Measurements from ENCODE around the gene SERPINB7. TPM values are rescaled to one million over a fixed set of nuclear protein-coding genes. Genes with fewer than 3 reads are reported as not detected.

The SERPINB7 gene
- total and polyA plus RNA-seq, 8 donors: 0.24 to 0.32 TPM; not detected in 6

DNA sequence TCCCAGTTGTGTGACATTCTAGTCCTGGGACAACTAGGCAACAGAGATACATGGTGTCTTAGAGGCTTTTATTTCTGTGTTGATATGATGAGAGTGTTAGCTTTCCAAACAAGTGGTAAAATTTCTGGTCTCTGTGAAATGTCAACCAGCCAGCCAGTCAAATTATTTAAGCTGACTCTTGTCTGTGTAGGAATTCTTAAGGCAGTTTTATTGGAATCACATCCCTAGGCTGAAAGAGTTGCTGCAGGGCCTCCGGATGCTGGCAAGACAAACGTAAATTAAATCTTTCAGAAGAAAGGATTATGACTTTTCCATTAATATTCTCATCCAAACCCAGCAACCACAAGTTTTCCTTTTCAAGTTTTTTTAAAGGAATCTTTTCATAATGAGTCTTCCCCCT is 44.6 kb downstream of the SERPINB7 start:
- Histone ChIP-seq H3K27me3 (no peaks in the 10 kb centered on the region), H3K27ac (no peak overlapping the region), H3K4me1 (no peaks in the 10 kb centered on the region), H3K4me3 (no peak overlapping the region), H3K36me3 (no peaks in the 10 kb centered on the region), H3K9me3 (peaks cover 0 to 11% of the 10 kb centered on the region in 2 donors)
- DNase-seq: no peak
- intact Hi-C loops (cut with DNase I): no loop called here
- no peak for ATAC-seq
- TF ChIP-seq, protein P1, sequence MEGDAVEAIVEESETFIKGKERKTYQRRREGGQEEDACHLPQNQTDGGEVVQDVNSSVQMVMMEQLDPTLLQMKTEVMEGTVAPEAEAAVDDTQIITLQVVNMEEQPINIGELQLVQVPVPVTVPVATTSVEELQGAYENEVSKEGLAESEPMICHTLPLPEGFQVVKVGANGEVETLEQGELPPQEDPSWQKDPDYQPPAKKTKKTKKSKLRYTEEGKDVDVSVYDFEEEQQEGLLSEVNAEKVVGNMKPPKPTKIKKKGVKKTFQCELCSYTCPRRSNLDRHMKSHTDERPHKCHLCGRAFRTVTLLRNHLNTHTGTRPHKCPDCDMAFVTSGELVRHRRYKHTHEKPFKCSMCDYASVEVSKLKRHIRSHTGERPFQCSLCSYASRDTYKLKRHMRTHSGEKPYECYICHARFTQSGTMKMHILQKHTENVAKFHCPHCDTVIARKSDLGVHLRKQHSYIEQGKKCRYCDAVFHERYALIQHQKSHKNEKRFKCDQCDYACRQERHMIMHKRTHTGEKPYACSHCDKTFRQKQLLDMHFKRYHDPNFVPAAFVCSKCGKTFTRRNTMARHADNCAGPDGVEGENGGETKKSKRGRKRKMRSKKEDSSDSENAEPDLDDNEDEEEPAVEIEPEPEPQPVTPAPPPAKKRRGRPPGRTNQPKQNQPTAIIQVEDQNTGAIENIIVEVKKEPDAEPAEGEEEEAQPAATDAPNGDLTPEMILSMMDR (IDR thresholded peaks at IDR 0.05): no peak

DNA sequence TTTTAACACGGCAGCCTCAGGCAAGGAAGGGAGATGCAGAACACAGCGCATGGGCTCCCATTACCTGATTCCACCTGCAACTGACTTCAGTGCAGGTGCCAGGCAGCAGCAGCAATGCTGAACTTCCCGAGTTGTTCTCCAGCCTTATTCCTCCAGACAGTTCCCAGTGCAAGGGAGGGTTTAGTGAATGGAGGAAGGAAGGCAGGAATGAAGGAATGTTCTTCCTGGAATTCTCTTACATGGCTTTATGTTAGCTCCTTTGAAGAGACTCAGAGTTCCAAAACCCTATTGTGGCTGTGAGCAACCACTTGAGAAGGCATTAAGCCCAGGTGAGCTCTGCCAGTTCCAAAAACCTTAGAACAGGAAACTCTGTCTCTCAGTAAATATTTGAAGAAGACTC is 45.5 kb downstream of the SERPINB7 start:
- H3K27me3 ChIP-seq: no peaks in the 10 kb centered on the region
- peaks cover 0 to 8% of the 10 kb centered on the region in 2 donors for H3K9me3 ChIP-seq
- ATAC-seq (no peak), DNase-seq (no peak)
- TF ChIP-seq, protein P1 (IDR thresholded peaks at IDR 0.05): no peak
- H3K36me3 ChIP-seq: no peaks in the 10 kb centered on the region
- H3K4me3 ChIP-seq: no peak overlapping the region
- no peaks in the 10 kb centered on the region for H3K4me1 ChIP-seq
- H3K27ac ChIP-seq: no peak overlapping the region
- intact Hi-C loops (cut with DNase I): no loop called here

DNA sequence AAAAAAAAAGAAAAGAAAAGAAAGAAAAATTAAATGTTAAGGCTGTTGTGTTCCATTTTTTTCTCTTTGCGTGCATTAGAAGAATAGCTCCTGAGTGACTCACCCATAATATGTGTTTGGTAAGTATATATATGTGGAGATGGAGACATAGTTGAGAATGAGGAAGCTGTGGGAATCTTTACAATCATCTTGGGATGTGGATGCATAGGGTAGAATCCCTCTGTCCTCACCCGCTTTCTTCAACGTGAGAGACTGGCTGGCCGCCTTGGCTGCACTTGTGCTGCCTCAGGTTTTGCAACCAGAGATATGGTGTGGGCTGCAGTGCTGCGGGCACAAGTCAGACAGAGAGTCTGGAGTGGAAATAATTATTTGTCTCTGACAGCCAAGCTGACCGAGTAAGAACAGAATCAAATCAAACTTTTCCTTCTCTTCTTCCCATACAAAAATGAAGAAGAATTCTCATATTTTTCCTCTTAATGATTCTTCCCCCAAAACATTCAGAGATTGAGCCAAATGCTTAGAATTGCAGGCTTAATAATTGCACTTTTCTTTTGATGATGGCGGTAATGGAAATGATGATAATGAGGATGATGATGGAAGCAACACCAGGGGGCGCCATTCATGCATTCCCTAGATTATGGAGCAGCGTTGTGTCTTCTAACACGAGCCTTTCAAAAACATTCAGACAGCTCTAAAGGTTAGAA is 48.5 kb downstream of the SERPINB7 start:
- TF ChIP-seq, protein P1 (IDR thresholded peaks at IDR 0.05): peak; percentile 30 to 50
- intact Hi-C loops (cut with DNase I): no loop called here
- H3K27ac ChIP-seq: no peak overlapping the region
- H3K4me3 ChIP-seq: no peak overlapping the region
- no peaks in the 10 kb centered on the region for H3K27me3 ChIP-seq
- ATAC-seq (no peak), DNase-seq (peak in 1 of 4 donors; percentile 2)
- no peaks in the 10 kb centered on the region for H3K4me1 ChIP-seq
- no peaks in the 10 kb centered on the region for H3K36me3 ChIP-seq
- no peaks in the 10 kb centered on the region for H3K9me3 ChIP-seq

DNA sequence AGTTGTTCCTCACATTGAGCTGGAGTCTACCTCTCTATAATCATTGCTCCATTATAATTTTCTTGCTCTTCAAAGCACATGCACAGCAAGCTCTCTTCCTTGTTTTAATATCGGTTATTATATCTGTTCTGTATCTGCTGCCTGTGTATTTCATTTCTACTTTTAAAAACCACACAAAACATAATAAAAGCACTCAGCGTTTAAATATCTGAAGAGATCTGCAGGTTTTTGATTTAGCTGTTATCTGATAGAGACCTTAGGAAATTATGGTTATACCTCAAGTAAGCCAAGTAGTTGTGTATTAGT is 49.0 kb downstream of the SERPINB7 start:
- Histone ChIP-seq H3K36me3 (no peaks in the 10 kb centered on the region), H3K27me3 (no peaks in the 10 kb centered on the region), H3K4me1 (no peaks in the 10 kb centered on the region), H3K4me3 (no peak overlapping the region), H3K27ac (no peak overlapping the region), H3K9me3 (no peaks in the 10 kb centered on the region)
- ATAC-seq (no peak), DNase-seq (no peak)
- TF ChIP-seq, protein P1 (IDR thresholded peaks at IDR 0.05): no peak
- intact Hi-C loops (cut with DNase I): no loop called here

DNA sequence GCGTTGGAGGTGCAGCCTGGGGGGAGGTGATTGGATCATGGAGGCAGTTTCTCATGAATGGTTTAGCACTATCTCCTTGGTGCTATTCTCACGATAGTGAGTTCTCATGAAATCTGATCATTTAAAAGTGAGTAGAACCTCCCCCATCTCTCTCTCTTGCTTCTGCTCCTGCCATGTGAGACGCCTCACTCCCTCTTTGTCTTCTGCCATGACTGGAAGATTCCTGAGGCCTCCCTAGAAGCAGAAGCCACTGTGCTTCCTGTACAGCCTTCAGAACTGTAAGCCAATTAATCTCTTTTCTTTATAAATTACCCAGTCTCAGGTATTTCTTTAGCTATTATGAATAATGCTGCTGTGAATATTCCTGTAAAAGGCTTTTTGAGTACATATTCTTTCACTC is 52.9 kb downstream of the SERPINB7 start:
- no peaks in the 10 kb centered on the region for H3K9me3 ChIP-seq
- no peak for DNase-seq
- intact Hi-C loops (cut with DNase I): no loop called here

More for the DNA sequence above, 52.9 kb downstream of the SERPINB7 start:
- Histone ChIP-seq H3K27ac (no peak overlapping the region), H3K4me1 (peaks cover 0 to 14% of the 10 kb centered on the region in 2 donors), H3K4me3 (no peak overlapping the region), H3K36me3 (no peaks in the 10 kb centered on the region), H3K27me3 (no peaks in the 10 kb centered on the region)
- TF ChIP-seq, protein P1 (IDR thresholded peaks at IDR 0.05): no peak
- ATAC-seq: no peak

Measured in left lung (tissue), 10 donors.